Stimulated activated CD8-positive, alpha-beta memory T cell treated with anti-CD3 and anti-CD28 coated beads, Interleukin-4, amount 100 ng/mL, for 24 hours (primary cell): ENCODE measurements around the gene C2orf69.

ENCODE experiments used
- DNase-seq: peaks from one replicate; pipeline ENCODE4 v3.0.0-alpha.2; 2020; ENCODE audit warnings: low read depth

The C2orf69 gene

GRCh38 chr2:199914372-199914958, 3.4 kb downstream of the C2orf69 start:
- DNase-seq = no peak

DNA sequence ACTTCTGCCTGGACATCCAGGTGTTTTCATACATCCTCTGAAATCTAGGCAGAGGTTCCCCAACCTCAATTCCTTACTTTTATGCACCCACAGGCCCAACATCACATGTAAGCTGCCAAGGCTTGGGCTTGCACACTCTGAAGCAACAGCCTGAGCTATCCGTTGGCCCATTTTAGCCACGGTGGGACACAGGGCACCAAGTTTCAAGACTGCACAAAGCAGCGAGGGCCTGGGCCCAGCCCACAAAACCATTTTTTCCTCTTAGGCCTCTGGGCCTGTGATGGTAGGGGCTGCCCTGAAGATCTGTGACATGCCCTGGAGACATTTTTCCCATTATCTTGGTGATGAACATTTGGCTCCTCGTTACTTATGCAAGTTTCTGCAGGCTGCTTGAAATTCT, 5.9 kb downstream of the C2orf69 start:
- DNase-seq = no peak

DNA sequence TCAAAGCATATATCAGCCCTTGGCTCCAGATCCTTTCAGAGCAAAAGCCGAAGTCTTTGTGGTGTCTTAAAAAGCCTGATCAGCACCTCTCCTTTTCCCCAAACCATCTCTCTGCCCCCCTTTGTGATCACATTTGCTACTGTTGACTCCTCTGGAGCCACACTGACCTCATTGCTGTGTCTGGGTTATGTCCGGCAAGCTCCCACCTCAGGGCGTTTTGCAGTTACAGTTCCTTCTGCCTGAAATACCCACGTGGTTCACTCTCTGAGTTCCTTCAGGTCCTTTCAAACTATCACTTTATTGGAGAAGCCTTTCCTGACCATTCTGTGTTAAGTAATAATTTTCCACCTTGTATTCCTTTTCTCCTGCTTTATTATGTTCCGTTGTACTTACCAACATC, 11.8 kb downstream of the C2orf69 start:
- no peak for DNase-seq

DNA sequence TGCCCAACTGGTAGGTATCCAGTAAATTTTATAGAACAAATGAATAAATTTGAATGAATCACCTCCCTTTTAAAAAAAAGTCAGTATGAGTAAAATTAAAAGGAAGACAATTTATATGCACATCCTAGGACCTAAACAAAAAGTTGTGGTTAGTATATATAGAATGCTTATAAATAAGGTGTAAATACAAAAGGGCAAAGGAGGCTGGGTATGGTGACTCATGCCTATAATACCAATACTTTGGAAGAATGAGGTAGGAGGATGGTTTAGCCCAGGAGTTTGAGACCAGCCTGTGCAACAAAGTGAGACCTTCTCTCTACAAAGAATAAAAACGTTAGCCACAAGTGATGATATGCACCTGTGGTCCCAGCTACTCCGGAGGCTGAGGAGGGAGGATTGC, 12.8 kb downstream of the C2orf69 start:
- no peak for DNase-seq

GRCh38 chr2:199926806-199927205, 15.7 kb downstream of the C2orf69 start:
- DNase-seq = no peak

DNA sequence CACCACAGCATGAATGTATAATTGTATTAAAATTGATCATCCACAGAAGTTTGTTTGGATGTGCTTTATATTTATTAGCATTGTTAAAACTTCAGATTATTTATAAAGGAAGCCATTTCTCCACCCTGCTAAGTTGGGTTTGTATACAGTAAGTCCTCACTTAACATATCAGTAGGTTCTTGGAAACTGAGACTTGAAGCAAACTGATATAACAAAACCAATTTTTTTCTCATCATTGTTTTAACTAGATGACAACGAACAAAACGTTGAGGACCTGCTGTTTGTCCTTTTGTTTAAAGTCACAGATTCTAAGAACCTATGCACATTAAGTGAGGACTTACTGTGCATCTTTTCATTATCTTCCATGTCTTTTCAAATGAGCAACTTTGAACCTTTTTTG, 17.1 kb downstream of the C2orf69 start:
- DNase-seq = no peak

- no peak for DNase-seq
Observed at GRCh38 chr2:199928626-199929025, 17.5 kb downstream of the C2orf69 start.

- no peak for DNase-seq
Observed at GRCh38 chr2:199929262-199929661, 18.2 kb downstream of the C2orf69 start.

DNA sequence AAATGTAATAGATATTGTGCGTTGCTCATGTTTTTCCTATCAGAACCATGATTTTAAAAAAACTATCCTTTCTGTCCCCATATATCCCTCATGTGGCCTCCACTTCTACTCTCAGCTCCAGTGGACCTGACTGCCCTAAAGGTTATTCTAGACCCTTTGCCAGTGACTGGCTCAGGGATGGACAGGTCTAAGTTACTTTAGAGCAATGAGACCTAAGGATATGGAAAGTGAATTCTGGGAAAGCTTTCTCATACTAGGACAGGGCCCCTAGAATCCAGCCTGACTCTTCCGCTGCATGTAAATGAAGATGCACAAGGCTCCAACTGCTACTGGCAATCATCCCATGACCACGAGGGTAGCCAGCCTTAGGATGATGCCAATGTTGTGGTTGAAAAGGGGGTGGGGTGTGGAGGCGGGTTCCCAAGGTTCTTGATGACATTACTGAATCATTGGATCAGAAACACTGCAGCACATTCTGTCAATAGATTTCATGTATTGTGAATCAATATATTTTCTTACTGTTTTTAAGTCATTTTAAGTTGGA, 21.3 kb downstream of the C2orf69 start:
- DNase-seq = no peak

DNA sequence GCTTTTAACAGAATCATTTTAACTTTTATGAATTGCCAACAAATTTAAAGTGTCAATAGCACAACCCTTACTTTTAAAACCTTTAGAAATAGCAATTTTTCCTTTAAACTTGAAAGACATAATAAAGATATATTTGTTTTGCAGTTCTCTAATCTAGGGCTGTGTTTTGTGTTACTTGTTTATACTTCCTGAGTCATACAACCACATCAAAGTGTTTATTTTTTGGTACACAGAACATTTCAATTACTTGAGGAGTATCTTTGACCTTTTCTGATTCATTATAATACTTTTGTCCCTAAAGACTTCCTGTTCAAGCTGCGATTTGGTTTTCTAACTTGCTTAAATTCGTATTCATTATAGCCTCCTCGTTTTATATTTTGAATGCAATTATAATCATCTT, 22.4 kb downstream of the C2orf69 start:
- no peak for DNase-seq

- no peak for DNase-seq
Observed at GRCh38 chr2:199936554-199936953, 25.5 kb downstream of the C2orf69 start.

DNA sequence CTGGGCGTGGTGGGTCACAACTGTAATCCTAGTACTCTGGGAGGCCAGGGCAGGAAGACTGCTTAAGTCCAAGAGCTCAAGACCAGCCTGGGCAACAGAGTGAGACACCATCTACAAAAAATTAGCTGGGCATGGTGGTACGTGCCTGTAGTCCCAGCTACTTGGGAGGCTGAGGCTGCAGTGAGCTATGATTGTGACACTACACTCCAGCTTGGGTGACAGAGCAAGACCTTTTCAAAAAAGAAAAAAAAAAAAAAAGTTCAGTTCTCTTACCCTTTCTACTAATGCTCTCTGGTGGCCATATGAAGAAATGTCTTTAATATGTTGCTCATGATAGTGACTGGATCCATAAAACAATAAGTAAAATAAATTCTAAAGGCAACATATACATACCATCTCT, 29.3 kb downstream of the C2orf69 start:
- no peak for DNase-seq

DNA sequence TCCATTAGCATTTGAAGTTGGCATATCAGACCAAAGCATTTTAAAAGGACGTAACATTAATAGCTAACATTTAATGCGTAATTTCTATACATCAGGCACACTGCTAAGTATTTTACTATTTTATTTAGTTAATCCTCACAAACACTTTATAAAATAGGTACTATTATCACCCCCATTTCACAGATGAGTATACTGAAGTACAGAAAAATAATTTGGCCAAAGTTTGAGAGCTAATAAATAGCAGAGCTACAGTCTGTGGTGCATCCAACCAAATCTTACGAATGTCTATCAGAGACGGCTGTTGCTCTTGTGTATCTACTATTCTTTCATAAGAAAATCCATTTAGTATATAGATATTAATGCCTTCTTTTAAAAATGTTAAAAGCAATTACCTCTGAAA, 32.3 kb downstream of the C2orf69 start:
- no peak for DNase-seq

GRCh38 chr2:199946196-199946595, 35.1 kb downstream of the C2orf69 start:
- DNase-seq = no peak

- no peak for DNase-seq
Observed at GRCh38 chr2:199946836-199947235, 35.7 kb downstream of the C2orf69 start.

- DNase-seq = no peak
Observed at GRCh38 chr2:199950396-199950795, 39.3 kb downstream of the C2orf69 start.

DNA sequence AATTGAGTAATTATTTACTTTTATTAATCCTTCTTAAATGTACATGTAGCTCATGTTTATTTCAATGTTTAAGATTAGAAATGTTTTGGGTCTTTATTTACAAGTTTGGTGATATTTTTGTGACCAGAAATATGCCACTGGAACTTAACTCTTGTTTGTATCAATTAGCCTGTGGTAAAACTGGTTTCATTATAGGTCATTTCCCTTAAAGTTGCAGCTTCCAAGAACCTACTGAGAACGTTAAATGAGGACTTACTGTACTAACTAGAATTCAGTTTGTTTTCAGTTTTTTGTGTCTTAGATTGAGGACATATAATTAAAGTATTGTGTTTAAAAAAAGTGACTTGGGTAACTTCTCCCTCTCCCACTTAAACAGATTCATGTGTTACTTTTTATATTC, 39.9 kb downstream of the C2orf69 start:
- DNase-seq = no peak

DNA sequence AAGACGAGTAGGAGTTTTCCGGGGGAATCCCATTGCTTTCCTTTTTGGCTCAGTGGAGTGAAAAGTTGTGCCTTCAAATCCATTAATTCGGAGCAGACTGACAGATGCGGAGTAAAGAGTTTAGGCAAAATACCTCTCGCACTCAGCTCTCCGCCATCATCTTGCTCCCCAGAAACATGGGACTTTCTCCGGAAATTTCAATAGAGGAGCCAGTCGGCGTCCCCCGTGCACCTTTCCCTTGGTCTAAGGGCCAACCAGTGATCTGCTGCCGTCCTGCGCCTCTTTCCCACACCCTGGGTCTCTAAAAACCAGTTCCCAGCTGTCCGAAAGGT, 43.9 kb downstream of the C2orf69 start:
- DNase-seq = no peak

DNA sequence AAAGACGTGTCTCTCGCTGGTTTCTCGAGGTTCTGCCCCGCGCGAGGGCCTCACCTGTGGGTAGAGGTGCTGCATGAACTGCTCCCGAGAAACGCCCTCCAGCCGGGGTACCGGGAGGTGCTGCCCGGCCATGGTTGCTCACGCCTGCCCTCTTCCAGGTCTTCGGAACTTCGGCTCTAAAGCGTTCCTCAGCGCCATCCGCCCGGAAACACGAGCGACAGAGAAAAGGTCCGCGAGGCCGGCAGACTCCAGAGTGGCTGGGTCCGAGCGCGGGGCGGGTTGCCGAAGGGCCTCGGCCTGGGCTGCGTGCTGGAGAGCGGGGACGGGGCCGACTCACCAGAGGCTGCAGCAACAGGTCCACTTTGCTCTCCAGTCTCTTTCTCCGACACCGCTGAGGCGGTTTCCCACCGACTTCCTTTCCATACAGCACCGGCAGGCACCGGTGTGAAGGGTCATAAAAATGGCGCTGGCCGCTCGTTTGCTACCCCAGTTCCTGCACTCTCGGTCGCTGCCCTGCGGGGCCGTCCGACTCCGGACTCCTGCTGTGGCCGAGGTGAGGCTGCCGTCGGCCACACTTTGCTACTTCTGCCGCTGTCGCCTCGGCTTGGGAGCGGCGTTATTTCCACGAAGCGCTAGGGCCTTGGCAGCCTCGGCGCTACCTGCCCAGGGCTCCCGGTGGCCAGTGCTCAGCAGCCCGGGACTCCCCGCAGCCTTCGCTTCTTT, 44.4 kb downstream of the C2orf69 start, which contains the start of the genes MAIP1 and TYW5:
Gene MAIP1 (plus strand): TSS at position 244 of the 723 bp plus-strand sequence. CDS start 217 bp downstream, at position 461.
Gene TYW5 (minus strand): TSS at position 153 of the 723 bp plus-strand sequence. CDS start 21 bp downstream, at position 132.
- peak; percentile 62 for DNase-seq

DNA sequence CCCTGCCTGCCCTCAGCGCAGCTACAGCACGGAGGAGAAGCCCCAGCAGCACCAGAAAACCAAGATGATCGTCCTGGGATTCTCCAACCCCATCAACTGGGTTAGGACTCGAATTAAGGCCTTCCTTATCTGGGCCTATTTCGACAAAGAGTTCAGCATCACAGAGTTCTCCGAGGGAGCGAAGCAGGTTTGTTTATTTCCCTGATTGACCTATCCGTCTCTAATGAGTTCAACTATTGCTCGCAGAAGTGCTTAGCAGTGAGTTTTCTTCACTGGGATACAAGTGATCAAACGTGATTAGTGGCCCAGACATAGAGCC, 44.9 kb downstream of the C2orf69 start:
- DNase-seq = no peak

GRCh38 chr2:199958014-199958413, 46.9 kb downstream of the C2orf69 start:
- DNase-seq = no peak

DNA sequence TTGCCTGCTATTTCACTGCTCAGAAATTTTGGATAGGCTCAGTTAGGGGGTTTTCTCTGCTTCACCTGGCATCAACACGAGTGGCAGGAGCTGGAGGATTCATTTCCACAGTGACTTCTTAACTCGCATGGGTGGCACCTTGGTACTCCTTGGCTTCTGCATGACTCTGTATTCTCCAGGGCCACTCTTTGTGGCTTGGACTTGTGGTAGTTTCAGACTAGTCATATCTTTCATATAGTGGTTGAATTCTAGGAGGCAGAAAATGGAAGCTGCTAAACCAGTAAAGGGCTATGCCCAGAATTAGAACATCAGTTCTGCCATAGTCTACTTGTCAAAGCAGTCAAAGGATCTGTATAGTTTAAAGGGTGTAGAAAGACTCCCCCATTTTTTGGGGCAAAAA, 51.1 kb downstream of the C2orf69 start:
- no peak for DNase-seq

- no peak for DNase-seq
Observed at GRCh38 chr2:199966405-199966804, 55.3 kb downstream of the C2orf69 start.

GRCh38 chr2:199966976-199967375, 55.9 kb downstream of the C2orf69 start:
- DNase-seq = no peak
